22Rv1 (cell line): ENCODE results near the gene ICA1.
"Not testable (repeated sequence)": the region's sequence is repeated elsewhere in the genome, so short reads cannot be mapped to it uniquely, and the experiment has no call there.

Experiments used
- H3K27ac ChIP-seq: fragments of 450-650 bp; 2 replicates; pipeline ENCODE4 v1.5.1; 2017
- ZFX ChIP-seq: fragments of 450-650 bp; IDR thresholded peaks from 2 replicates; pipeline ENCODE4 v1.6.1; 2017; ENCODE audit warnings: antibody characterized with exemption, borderline replicate concordance
- TF ChIP-seq, protein P1 (sequence below): fragments of 450-650 bp; IDR thresholded peaks from 2 replicates; pipeline ENCODE4 v1.5.1; 2017; ENCODE audit warnings: mild to moderate bottlenecking

Gene ICA1

DNA sequence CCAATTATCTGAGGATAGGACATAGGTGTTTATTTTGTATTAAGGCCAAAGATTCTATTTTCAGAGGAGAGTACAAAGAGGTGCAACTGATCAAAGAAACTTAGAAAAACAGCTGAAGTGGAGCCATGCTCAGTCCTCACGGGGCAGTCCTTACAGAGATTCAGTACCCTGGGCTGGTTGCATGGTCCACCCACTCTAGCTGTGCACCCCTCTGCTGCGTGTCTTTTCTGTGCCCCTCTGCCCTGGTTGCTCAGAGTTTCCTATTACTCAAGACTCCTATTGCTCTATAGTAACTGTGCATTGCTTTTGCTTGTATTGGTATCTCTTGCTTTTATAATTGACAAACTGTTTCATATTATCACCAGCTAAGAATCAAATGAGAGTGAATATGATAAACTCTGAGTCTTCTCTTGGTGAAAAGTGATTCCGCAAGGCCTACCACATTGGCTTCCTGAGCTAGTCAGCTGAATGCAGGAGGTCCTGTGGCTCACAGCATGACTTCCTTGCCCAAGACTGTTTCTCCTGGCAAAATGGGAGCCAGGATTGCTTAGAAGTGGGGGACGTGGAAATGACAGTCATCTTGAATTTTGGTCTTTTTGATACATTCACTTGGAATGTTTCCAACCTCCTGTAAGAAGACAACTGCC is 156.4 kb downstream of the ICA1 start:
- TF ChIP-seq, protein P1, sequence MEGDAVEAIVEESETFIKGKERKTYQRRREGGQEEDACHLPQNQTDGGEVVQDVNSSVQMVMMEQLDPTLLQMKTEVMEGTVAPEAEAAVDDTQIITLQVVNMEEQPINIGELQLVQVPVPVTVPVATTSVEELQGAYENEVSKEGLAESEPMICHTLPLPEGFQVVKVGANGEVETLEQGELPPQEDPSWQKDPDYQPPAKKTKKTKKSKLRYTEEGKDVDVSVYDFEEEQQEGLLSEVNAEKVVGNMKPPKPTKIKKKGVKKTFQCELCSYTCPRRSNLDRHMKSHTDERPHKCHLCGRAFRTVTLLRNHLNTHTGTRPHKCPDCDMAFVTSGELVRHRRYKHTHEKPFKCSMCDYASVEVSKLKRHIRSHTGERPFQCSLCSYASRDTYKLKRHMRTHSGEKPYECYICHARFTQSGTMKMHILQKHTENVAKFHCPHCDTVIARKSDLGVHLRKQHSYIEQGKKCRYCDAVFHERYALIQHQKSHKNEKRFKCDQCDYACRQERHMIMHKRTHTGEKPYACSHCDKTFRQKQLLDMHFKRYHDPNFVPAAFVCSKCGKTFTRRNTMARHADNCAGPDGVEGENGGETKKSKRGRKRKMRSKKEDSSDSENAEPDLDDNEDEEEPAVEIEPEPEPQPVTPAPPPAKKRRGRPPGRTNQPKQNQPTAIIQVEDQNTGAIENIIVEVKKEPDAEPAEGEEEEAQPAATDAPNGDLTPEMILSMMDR, result no peak
- TF ChIP-seq ZFX, result no peak
- H3K27ac ChIP-seq, result no peak overlapping the region

DNA sequence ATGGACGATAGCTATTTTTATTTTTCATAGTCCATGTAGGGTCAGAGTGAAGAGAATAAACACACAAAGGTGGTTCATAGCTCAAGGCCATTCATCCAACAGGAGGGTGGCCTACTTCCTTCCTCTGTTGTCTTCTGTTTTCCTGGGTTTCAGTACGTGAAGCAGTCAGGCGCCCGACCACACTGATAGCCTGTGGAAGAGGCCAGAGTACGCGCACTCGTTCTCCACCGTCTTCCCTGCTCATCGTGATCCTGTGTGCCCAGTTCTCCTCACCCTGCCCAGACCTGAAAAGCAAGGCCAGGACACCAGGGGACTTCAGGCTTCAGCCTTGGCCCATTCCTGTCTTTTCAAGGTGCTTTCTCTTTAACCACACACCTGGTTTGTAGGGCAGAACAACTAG is 158.7 kb downstream of the ICA1 start:
- no peak overlapping the region for H3K27ac ChIP-seq
- TF ChIP-seq ZFX, result no peak
- TF ChIP-seq, protein P1, result no peak

DNA sequence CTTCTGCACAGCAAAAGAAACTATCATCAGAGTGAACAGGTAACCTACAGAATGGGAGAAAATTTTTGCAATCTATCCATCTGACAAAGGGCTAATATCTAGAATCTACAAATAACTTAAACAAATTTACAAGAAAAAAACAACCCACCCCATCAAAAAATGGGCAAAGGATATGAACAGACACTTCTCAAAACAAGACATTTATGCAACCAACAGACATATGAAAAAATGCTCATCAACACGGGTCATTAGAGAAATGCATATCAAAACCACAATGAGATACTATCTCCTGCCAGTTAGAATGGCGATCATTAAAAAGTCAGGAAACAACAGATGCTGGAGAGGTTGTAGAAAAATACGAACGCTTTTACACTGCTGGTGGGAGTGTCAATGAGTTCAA is 160.7 kb downstream of the ICA1 start:
- not testable (repeated sequence) for H3K27ac ChIP-seq

DNA sequence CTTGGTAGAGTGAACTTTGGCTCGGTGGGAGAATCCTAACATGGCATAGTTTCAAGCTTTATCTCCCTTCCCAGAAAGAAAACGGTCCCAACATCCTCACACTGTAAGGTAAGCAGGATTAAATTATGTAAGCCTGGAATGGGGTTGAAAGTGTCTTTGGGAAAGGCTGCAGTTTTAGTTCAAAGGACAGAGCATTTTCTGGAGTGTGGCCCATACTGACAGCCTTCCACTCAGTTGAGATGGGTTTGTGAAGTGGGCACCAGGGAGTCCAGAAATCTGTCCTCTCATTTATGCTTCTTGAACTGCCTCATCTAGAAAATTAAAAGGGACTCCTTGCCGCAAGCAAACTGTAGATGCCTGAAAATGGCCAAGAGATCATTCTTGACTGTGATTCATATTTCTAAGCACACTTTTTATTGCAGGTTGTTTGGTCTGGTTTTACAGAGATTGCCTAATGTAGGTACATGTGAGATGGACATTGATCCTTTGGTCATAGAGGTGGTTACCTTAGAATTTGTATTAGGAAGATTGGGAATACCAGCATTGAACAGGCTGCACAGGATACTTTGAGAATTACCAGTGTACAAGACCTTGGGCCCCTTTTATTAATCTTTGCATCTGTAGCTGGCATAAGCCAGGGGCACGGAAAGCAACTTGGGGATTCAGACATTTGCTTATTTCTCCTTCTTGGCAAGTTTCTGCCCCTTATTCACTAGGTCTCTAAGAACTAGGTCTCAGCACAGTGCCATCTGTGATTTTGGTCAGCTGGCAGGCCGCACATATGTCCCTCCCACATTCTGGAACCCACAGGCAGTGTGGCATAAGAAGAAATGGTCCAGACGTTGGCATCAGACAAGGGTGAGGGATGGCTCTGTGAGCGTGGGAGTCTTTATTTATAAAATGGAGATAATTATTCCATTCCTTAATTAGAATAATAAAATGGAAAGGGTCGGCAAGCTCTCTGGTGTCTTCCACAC is 167.5 kb downstream of the ICA1 start:
- TF ChIP-seq ZFX, result no peak
- TF ChIP-seq, protein P1, result no peak
- H3K27ac ChIP-seq, result no peak overlapping the region

DNA sequence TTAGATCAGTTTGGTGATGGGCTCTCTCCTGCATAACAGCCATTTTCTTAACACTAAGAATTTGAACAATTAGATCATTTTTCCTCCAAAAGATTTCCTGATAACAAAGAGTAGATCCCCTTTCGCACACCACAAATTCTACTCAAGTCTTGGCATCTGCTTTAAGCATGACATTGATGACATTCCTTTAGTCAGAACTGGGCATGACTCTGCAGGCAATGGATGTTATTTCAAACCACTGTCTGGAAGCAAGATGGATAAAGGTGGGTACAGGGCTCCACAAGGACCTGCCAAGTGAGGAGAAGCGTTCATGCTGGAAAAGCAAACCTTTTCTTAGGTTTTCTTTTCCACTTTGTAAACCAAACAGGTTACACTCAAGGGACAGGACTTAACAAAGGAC is 169.8 kb downstream of the ICA1 start:
- no peak for TF ChIP-seq ZFX
- TF ChIP-seq, protein P1, result no peak
- H3K27ac ChIP-seq, result no peak overlapping the region

DNA sequence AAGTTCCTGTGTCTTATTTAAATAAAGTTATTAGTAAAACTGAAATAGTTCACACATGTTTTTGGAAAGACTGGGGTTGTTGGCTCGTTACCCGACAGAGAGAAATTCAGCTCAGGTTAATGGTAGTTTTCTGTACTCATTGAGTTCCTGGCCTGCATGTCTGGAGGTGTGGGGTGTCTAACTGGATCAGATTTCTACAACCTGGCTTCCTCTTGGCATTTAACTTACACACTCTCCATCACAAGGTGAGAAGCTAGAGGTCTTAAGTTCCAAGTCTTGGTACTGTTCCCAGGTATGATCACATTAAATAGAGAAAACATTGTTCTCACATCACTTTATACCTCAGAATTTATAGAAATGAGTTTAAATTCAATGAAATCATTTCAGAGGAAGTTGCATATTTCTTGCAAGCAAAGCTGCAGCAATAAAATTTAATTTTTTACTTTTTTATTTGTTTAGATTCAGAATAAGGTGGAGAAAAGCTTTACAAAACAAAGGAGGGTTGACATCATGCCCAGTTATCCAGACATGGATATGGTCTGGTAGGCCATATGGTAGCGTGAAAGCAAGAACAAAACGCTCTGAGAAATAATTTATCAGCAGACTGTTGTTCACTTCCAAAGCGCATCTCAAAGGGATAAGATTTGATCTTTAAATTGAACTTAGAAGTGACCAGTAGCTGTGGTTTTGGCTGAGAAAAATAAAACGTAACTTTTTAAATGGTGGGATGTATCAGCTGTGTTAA is 172.8 kb downstream of the ICA1 start:
- no peak overlapping the region for H3K27ac ChIP-seq

DNA sequence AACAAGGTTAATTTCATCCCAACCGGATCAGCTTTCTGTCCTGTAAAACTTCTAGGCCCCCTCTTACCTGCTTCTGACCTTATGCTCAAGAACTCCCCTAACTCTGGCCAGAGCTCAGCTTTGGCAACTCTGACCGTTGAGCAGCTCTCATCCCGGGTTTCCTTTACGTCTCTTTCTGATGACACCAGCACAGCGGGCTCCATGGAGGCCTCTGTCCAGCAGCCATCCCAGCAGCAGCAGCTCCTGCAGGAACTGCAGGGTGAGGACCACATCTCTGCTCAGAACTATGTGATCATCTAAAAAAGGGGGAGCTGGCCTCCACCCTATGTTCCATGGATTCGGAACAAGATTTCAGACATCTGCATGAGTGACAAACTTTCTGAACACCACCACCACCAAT is 175.7 kb downstream of the ICA1 start:
- TF ChIP-seq, protein P1, result no peak
- TF ChIP-seq ZFX, result no peak
- H3K27ac ChIP-seq, result no peak overlapping the region

More for the DNA sequence above, 172.8 kb downstream of the ICA1 start:
- TF ChIP-seq, protein P1, result no peak
- no peak for TF ChIP-seq ZFX
